IPS-15b (cell line): Measurements from ENCODE around the gene ZNF165.
"Not testable (repeated sequence)": the region's sequence is repeated elsewhere in the genome, so short reads cannot be mapped to it uniquely, and the experiment has no call there.

Experiments
- H3K27me3 ChIP-seq: one replicate; pipeline ENCODE4 v1.6.1; 2013; ENCODE audit warnings: low read length; ENCODE audit not compliant: control insufficient read depth, insufficient read depth
- H3K36me3 ChIP-seq: one replicate; pipeline ENCODE4 v1.6.1; 2013; ENCODE audit warnings: low read length; ENCODE audit not compliant: control insufficient read depth, insufficient read depth
- H3K4me1 ChIP-seq: one replicate; pipeline ENCODE4 v1.6.1; 2013; ENCODE audit warnings: mild to moderate bottlenecking, low read length; ENCODE audit not compliant: control insufficient read depth, insufficient read depth
- H3K4me3 ChIP-seq: one replicate; pipeline ENCODE4 v1.5.1; 2013; ENCODE audit warnings: low read depth, low read length
- H3K9ac ChIP-seq: one replicate; pipeline ENCODE4 v1.6.1; 2013; ENCODE audit warnings: low read depth, mild to moderate bottlenecking, low read length
- H3K9me3 ChIP-seq: one replicate; pipeline ENCODE4 v1.6.1; 2013; ENCODE audit warnings: mild to moderate bottlenecking, low read length; ENCODE audit not compliant: control insufficient read depth, insufficient read depth

ZNF165 gene

DNA sequence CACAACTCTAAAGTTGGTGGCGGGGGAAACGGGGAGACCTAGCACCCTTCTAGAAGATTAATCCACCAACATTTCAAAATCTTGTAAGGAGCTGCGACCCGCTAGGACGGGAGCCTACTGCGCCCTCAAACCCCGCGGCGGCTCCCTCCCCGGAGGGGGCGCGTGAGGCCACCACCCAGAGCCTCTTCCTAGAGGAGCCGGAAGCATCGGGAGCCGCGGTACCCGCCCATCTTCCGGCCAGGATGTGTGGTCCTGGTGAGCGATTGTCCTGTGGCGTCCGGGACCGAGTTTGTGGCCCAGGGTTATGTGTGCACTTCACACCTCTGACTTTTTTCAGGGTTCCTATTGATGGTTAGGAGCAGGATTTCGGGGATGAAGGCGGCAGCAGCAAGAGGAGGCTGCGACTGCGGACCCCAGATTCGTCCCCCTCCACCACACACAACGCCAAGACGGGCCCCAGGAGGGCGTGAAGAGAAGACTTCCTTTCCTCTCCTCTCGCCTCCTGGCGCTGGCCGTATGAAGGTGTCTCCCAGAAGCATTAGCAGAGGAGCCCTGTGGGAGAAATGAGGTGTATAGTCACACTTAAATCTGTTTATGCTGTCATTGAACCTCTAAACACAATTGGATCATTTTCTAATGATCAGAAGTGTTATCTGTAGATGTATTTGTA is 10.7 kb downstream of the ZNF165 start:
- no peak overlapping the region for H3K4me3 ChIP-seq
- no peaks in the 10 kb centered on the region for H3K4me1 ChIP-seq
- H3K27me3 ChIP-seq, result no peaks in the 10 kb centered on the region
- no peak overlapping the region for H3K9ac ChIP-seq
- H3K36me3 ChIP-seq, result peaks cover 15% of the 10 kb centered on the region
- H3K9me3 ChIP-seq, result peaks cover 7% of the 10 kb centered on the region

- H3K9ac ChIP-seq, H3K27me3 ChIP-seq, H3K4me1 ChIP-seq, H3K9me3 ChIP-seq, H3K36me3 ChIP-seq, H3K4me3 ChIP-seq: not testable (repeated sequence)
Observed at GRCh38 chr6:28102222-28102621, 21.9 kb downstream of the ZNF165 start.

GRCh38 chr6:28102699-28103098 is 22.3 kb downstream of the ZNF165 start:
- H3K9ac ChIP-seq, H3K4me3 ChIP-seq, H3K36me3 ChIP-seq, H3K27me3 ChIP-seq, H3K9me3 ChIP-seq, H3K4me1 ChIP-seq: not testable (repeated sequence)

- no peaks in the 10 kb centered on the region for H3K9me3 ChIP-seq
- H3K27me3 ChIP-seq, result peaks cover 10% of the 10 kb centered on the region
- H3K36me3 ChIP-seq, result no peaks in the 10 kb centered on the region
- H3K4me1 ChIP-seq, result no peaks in the 10 kb centered on the region
- peak overlapping the region; percentile 94 for H3K9ac ChIP-seq
- H3K4me3 ChIP-seq, result peak overlapping the region; percentile 54
Observed at GRCh38 chr6:28104392-28105244, 24.2 kb downstream of the ZNF165 start.

DNA sequence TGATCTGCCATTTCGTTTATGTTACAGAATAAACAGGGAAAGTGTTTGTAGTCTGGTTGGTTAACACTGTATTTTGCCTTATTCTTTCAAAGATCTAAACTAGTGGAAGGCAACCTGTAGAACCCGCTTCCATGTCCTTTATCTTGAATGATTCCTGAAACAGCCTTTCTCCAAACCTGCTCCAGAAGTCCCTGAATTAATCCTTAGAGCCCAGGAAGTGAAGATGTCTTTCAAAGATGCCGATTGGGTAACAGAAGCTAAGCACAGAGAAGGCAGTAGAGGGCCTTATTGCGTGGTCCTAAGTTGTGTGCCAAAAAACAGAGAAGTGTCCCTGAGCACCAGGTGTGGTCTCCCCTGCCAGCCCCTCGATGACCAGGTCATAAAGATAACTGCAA is 24.9 kb downstream of the ZNF165 start:
- H3K36me3 ChIP-seq, result no peaks in the 10 kb centered on the region
- H3K27me3 ChIP-seq, result peaks cover 9% of the 10 kb centered on the region
- H3K4me1 ChIP-seq, result no peaks in the 10 kb centered on the region
- H3K4me3 ChIP-seq, result peak overlapping the region; percentile 54
- H3K9ac ChIP-seq, result no peak overlapping the region
- H3K9me3 ChIP-seq, result no peaks in the 10 kb centered on the region

DNA sequence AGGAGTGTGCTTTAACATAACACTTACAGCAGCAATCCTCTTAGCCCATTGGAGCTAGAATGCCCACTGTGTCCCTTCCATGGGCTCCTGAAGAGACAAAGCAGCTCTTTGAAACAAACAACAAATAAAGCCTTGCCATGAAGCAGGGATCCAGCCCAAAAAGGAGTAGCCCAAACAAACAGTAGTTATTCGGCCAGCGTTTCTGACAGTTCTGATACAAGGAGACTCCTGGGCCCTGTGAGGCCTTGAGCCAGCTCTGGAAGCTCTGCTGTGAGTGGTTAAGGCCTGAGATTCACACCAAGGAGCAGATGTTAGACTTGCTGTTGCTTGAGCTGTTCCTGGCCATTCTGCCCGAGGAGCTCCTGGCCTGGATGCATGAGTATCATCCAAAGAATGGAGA is 27.1 kb downstream of the ZNF165 start:
- H3K9me3 ChIP-seq, result no peaks in the 10 kb centered on the region
- H3K9ac ChIP-seq, result no peak overlapping the region
- no peaks in the 10 kb centered on the region for H3K4me1 ChIP-seq
- peaks cover 12% of the 10 kb centered on the region for H3K27me3 ChIP-seq
- no peak overlapping the region for H3K4me3 ChIP-seq
- H3K36me3 ChIP-seq, result no peaks in the 10 kb centered on the region

DNA sequence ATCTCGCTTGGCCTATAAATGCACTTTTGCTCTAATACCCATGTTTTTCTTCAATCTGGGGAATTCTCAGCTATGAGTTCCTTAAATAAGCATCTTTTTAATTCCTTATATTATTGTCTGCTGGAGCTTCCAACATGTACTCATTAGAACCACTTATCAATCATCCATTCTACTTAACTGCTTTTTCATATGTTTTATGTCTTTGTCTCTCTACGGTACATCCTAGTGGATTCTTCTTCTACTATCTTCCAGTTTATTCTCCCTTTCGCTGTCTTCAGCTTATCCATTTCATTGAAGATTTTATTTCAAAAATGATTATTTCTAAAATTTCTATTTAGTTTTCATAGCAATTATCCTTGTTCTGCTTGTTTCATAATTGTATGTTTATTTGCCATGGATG is 31.6 kb downstream of the ZNF165 start:
- peaks cover 2% of the 10 kb centered on the region for H3K36me3 ChIP-seq
- no peaks in the 10 kb centered on the region for H3K9me3 ChIP-seq
- no peak overlapping the region for H3K4me3 ChIP-seq
- H3K4me1 ChIP-seq, result no peaks in the 10 kb centered on the region
- peaks cover 12% of the 10 kb centered on the region for H3K27me3 ChIP-seq
- H3K9ac ChIP-seq, result no peak overlapping the region

DNA sequence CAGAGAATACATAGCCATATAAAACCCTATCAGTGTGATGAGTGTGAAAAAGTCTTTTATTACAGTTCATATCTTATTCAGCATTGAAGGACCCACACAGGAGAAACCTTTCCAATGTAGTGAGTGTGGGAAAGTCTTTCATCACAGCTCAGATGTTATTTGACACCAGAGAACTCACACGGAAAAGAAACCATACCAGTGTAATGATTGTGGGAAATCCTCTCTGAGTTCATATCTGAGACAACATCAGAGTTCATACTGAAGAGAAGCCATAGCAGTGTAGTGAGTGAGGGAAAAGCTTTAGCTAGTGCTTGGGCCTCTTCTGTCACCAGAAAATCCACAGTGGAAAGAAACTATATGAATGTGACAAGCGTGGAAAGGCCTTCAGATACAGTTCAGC is 35.4 kb downstream of the ZNF165 start:
- H3K36me3 ChIP-seq, result peaks cover 2% of the 10 kb centered on the region
- H3K4me3 ChIP-seq, result no peak overlapping the region
- H3K27me3 ChIP-seq, result no peaks in the 10 kb centered on the region
- no peaks in the 10 kb centered on the region for H3K9me3 ChIP-seq
- H3K9ac ChIP-seq, result no peak overlapping the region
- H3K4me1 ChIP-seq, result no peaks in the 10 kb centered on the region

- no peaks in the 10 kb centered on the region for H3K27me3 ChIP-seq
- H3K4me1 ChIP-seq, result no peaks in the 10 kb centered on the region
- H3K4me3 ChIP-seq, result no peak overlapping the region
- no peaks in the 10 kb centered on the region for H3K9me3 ChIP-seq
- peaks cover 2% of the 10 kb centered on the region for H3K36me3 ChIP-seq
- no peak overlapping the region for H3K9ac ChIP-seq
Observed at GRCh38 chr6:28117386-28118050, 37.1 kb downstream of the ZNF165 start.

DNA sequence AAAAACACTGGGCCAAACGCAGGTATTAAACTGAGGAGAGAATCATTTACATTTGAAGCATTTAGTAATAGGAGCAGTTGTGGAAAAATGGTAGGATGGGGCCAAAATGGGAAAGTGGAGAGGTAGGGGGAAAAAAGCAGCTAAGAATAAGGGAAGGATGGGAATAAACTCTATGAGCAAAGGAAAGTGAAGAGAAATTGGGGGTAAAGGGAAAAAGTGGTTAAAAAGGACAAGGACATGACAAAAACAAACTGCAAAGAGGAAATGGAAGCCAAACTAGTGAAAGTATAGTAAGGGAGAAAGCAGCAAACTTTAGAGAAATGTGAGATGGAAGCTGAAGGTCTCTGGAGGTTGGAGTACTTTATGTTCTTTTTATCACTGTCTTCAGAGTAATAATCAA is 37.8 kb downstream of the ZNF165 start:
- no peaks in the 10 kb centered on the region for H3K27me3 ChIP-seq
- no peak overlapping the region for H3K4me3 ChIP-seq
- H3K4me1 ChIP-seq, result no peaks in the 10 kb centered on the region
- H3K36me3 ChIP-seq, result peaks cover 2% of the 10 kb centered on the region
- H3K9ac ChIP-seq, result no peak overlapping the region
- no peaks in the 10 kb centered on the region for H3K9me3 ChIP-seq

DNA sequence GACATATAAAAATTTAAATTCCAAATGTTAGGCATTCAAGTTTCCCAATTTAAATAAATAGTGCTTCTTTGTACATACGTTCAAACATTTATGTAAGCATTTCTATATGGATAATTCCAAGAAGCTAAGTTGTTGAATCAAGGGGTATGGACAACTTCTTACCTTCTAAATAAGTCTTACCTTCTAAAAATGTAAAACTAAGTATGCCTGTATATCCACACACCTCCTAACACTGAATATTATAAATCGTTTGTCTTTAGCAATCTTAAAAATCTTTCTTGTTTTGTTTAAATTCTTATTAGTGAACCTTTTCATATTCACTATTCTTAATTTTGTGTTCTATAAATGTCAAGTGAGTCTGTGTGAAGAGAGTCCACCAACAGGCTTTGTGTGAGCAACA is 41.5 kb downstream of the ZNF165 start:
- no peaks in the 10 kb centered on the region for H3K36me3 ChIP-seq
- H3K4me3 ChIP-seq, result no peak overlapping the region
- no peaks in the 10 kb centered on the region for H3K27me3 ChIP-seq
- no peaks in the 10 kb centered on the region for H3K4me1 ChIP-seq
- no peaks in the 10 kb centered on the region for H3K9me3 ChIP-seq
- no peak overlapping the region for H3K9ac ChIP-seq

- not testable (repeated sequence) for H3K4me1 ChIP-seq, H3K9me3 ChIP-seq, H3K9ac ChIP-seq, H3K36me3 ChIP-seq, H3K27me3 ChIP-seq, H3K4me3 ChIP-seq
Observed at GRCh38 chr6:28122283-28122682, 41.9 kb downstream of the ZNF165 start.
